Islet precursor cell (in vitro differentiated cells): ENCODE data around the gene CAMKV.
"Not testable (repeated sequence)": the region's sequence is repeated elsewhere in the genome, so short reads cannot be mapped to it uniquely, and the experiment has no call there.

Source experiments
- DNase-seq: peaks from one replicate; pipeline ENCODE4 v3.0.0-alpha.2; 2018

Gene CAMKV

DNA sequence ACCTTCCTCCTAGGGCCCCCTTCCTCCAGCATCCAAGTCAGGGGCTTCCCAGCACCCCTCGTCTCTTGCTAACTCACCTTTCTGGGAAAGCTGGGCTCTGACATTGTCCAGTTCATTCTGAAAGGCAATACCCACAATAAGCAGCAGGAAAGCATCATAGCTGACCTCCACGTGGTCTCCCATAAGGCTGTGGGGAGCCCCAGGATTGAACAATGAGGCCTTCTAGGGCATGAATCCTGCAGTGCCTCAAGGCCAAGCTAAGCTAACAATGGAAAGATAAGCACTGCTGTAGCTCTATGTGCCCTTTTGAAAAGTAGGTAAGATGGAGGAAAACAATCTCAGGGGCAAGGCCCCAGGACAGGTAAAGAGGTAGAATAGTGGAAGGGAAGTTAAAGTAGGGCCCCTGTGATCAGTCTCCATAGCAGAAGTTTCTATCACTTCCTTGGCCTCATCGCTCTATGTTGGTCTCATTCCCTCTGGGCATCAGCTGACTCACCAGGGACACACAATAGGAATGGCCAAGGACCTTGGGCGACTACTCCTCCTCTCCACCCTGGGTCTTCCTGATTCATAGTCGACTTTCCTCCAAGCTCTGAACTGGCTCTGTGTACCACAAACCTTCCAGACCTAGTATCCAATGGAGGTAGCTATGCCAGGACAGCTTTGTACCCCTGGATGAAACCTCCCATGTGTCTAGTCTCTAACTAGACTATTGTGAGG lies 25.1 kb downstream of the CAMKV start:
- DNase-seq: no peak

DNA sequence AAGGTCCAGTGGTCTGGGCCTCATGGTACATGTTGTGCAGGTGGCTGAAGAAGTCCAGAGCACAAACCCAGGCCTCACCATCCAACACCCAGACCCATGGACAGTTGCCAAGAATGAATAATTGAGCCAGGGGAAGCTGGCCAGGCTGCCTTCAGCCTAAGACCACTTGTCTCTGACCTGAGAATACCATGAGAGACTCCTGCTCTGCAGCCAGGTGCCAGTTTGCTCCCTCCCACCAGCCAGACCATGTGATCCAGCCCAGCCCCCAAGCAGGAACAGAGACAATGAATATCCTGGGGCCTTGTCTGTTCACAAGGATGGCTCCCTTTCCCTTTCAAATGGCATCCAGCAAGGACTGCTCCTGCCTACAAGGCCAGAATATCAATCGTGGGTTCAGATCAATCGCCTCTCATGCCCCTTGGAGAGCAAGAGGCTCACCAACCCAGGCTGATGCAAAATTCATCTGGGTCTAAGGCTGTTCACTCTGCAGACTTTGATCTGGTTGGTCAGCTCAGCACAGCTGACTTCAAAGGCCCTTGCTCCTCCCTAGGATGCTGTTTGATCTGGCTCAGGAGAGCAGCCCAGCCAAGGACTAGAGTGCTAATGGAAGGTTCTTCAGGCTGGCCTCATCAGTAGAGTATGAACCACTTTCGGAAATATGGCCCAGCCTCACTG lies 26.7 kb downstream of the CAMKV start:
- DNase-seq: no peak

- no peak for DNase-seq
Observed at GRCh38 chr3:49841806-49842205, 27.9 kb downstream of the CAMKV start.

DNA sequence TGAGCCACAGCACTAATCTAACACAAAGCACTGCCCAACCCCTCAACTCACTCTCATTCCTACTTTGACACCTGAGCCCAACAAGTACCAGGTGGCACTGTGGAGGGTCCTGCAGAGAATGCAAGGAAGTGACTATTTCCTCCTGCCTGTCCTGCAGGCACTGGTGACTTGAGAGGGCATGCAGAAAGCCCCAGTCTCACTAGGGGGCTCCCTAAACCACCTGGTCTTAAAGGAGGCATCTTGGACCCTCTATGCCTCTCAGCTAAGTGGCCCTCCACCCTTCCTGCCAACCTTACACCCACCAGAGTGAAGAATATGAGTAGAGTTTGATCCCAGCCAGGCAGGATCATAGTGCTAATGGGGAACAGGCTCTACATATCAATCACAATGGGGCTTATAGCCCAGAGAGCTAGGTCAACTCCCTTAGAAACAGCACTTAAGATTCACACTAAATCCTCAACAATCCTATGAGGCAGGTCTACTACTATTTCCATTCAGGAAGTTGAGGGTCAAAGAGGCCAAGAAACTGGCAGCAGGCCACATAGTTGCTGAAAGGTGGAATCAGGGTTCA lies 28.5 kb downstream of the CAMKV start:
- DNase-seq: peak; percentile 66

GRCh38 chr3:49840388-49840787 lies 29.3 kb downstream of the CAMKV start:
- DNase-seq: no peak

GRCh38 chr3:49839193-49839809 lies 30.4 kb downstream of the CAMKV start:
- peak; percentile 72 for DNase-seq

DNA sequence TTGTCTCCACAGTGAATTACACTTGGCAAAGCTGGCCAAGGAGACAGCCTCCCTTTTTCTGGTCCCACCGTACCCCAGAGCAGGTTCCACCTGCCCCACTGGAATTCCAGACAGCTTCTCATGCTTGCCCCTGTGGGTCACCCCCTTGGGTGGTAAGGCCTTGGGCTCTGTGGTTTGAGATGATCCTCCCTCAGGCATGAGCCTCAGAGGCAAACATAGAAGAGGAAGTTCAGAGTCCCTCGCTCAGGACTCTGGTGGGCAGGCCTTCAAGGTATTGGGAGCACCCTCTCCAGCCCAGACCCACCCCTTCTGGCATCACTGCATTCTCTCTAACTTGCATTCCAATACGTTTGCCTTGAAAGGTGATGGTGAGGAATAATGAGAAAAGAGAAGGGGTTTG lies 38.4 kb downstream of the CAMKV start:
- no peak for DNase-seq

- no peak for DNase-seq
Observed at GRCh38 chr3:49826016-49826415, 43.7 kb downstream of the CAMKV start.

DNA sequence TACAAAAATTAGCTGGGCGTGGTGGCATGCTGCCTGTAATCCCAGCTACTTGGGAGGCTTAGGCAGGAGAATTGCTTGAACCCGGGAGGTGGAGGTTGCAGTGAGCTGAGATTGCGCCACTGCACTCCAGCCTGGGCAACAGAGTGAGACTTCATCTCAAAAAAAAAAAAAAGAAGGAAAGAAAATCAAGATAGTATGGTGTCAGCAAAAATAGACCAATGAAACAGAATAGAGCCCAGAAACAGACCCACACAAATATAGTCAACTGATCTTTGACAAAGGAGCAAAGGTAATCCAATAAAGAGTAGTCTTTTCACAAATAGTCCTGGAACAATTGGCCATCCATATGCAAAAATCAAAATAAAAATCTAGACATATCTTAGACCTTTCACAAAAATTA lies 46.6 kb downstream of the CAMKV start:
- DNase-seq: not testable (repeated sequence)

DNA sequence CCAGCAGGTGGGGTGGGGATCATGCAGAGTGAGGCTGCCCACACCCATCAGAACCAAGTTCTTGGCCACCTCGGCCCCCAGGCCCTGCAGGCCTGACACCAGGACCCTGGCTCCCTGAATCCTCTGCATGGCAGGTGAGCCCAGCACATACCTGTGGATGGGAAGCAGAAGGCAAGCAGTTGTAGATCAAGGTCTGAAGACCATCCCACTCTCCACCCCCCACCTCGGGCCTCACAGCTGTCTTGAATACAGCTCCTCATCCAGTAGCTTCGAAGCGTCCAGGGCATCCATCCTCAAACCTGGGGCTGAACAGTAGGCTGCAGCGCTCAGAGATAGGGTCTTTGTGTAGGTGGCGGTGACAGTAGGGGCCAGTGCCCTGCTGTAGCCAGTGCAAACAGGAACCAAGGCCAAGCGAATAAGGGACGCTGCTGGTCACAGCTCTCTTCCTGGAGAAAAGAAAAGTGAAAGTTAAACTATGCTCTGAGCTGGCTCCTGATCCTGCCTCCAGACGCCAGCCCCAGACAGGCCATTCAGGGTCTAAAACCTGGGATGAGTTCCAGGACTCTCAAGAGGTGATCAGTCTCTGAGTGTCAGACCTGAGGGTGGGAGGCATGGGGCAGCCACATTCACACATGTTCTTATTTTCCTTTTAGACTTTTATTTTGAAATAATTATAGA lies 56.1 kb downstream of the CAMKV start, which contains the start of gene UBA7:
UBA7 (minus strand) TSS at position 457 of the 678 bp plus-strand sequence; CDS start at position 291, 166 bp downstream.
- peak; percentile 50 for DNase-seq

DNA sequence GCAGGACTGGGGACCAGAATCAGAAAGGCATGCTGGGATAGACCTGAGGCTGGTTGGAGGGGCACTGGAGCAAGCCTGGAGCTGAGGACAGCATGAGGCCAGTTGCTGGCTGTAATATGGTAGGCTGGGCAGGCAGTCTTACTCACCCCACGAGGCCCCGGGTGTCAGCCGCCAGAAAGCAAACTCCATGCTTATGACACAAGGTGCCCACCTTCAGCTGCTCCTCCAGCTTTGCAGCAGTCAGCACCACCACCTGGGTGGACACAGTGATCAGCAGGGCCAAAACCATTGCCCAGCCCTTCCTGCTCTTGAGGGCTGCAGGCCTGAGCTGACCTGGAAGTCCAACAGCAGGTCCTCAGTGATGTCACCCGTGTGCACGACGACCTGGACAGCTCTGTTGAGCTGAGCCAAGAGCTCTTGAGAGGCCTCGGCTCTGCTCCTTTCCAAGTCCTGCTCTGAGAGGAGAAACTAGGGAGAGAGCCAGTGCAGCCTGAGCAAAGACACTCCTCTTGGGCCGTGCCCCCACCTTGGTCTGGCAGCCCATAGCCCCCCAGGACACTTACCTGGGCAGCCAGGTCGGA lies 56.7 kb downstream of the CAMKV start:
- peak; percentile 42 for DNase-seq
